GM12878 (cell line): ENCODE data around the gene PPRC1. TPM values are rescaled to one million over a fixed set of nuclear protein-coding genes. Genes with fewer than 3 reads are reported as not detected.
A peak's percentile ranks its signal among the peaks of the same experiment; 100 is the strongest.

Source experiments
- BHLHE40 ChIP-seq, 2 experiments: fragments of 450-650 bp in 1 of 2; IDR thresholded peaks; 2 replicates each; pipeline ENCODE4 v1.6.1; 2011 to 2017; ENCODE audit warnings: low read depth in 2 of 2, borderline replicate concordance in 1 of 2, improper control_type of control experiment in 1 of 2, low read length in 1 of 2, mild to moderate bottlenecking in 1 of 2
- CBX3 ChIP-seq: fragments of 200-600 bp; sonication (generic); IDR thresholded peaks from 2 replicates; pipeline ENCODE4 v1.6.1; 2016; ENCODE audit warnings: low read depth, borderline replicate concordance
- CREB1 ChIP-seq: IDR thresholded peaks from 2 replicates; pipeline ENCODE4 v1.6.1; 2012; ENCODE audit warnings: low read depth, mild to moderate bottlenecking, inconsistent platforms
- DPF2 ChIP-seq: fragments of 450-650 bp; IDR thresholded peaks from 2 replicates; pipeline ENCODE4 v1.6.1; 2017; ENCODE audit warnings: mild to moderate bottlenecking
- EED ChIP-seq: sonication (generic); IDR thresholded peaks from 2 replicates; pipeline ENCODE4 v1.6.1; 2016; ENCODE audit warnings: antibody characterized with exemption, low read depth
- FOXK2 ChIP-seq: fragments of 450-650 bp; IDR thresholded peaks from 2 replicates; pipeline ENCODE4 v1.6.1; 2017; ENCODE audit warnings: mild to moderate bottlenecking, moderate library complexity
- FOXM1 ChIP-seq: IDR thresholded peaks from 2 replicates; pipeline ENCODE4 v1.6.1; 2012; ENCODE audit warnings: low read depth, mild to moderate bottlenecking, inconsistent platforms, low read length, moderate library complexity
- HCFC1 ChIP-seq: fragments of 150-350 bp; IDR thresholded peaks from 2 replicates; pipeline ENCODE4 v1.6.1; 2014; ENCODE audit warnings: low read length
- HDAC2 ChIP-seq: fragments of 200-600 bp; sonication (generic); IDR thresholded peaks from 2 replicates; pipeline ENCODE4 v1.6.1; 2017
- IRF4 ChIP-seq: IDR thresholded peaks from 2 replicates; pipeline ENCODE4 v1.6.1; 2011; ENCODE audit warnings: low read depth, low read length
- KLF5 ChIP-seq: fragments of 450-650 bp; IDR thresholded peaks from 2 replicates; pipeline ENCODE4 v1.6.1; 2014; ENCODE audit warnings: mild to moderate bottlenecking; ENCODE audit not compliant: partially characterized antibody
- MYC ChIP-seq: IDR thresholded peaks from 2 replicates; pipeline ENCODE4 v1.6.1; 2011; ENCODE audit warnings: mild to moderate bottlenecking, low read length, moderate library complexity, inconsistent platforms; ENCODE audit not compliant: insufficient read depth, insufficient replicate concordance, insufficient read length, severe bottlenecking
- NBN ChIP-seq: fragments of 450-650 bp; IDR thresholded peaks from 2 replicates; pipeline ENCODE4 v1.6.1; 2016
- NR2C1 ChIP-seq: fragments of 450-650 bp; IDR thresholded peaks from 2 replicates; pipeline ENCODE4 v1.6.1; 2017; ENCODE audit warnings: antibody characterized with exemption, mild to moderate bottlenecking, moderate library complexity
- POLR2AphosphoS2 ChIP-seq: IDR thresholded peaks from 2 replicates; pipeline ENCODE4 v1.6.1; 2011; ENCODE audit warnings: low read depth, mild to moderate bottlenecking, low read length, improper control_type of control experiment, moderate library complexity
- RAD51 ChIP-seq: fragments of 450-650 bp; IDR thresholded peaks from 2 replicates; pipeline ENCODE4 v1.6.1; 2016; ENCODE audit warnings: moderate library complexity, mild to moderate bottlenecking, inconsistent platforms
- RB1 ChIP-seq: fragments of 450-650 bp; formaldehyde crosslinking; IDR thresholded peaks from 2 replicates; pipeline ENCODE4 v1.6.1; 2017; ENCODE audit warnings: mild to moderate bottlenecking, borderline replicate concordance
- RELA ChIP-seq: fragments of 450-650 bp; IDR thresholded peaks from 2 replicates; pipeline ENCODE4 v1.8.0; 2014; ENCODE audit warnings: borderline replicate concordance; ENCODE audit not compliant: partially characterized antibody
- RFX5 ChIP-seq: IDR thresholded peaks from 2 replicates; pipeline ENCODE4 v1.6.1; 2011; ENCODE audit warnings: low read depth, low read length, improper control_type of control experiment
- SIN3A ChIP-seq: IDR thresholded peaks from 2 replicates; pipeline ENCODE4 v1.6.1; 2012; ENCODE audit warnings: low read depth, low read length, improper control_type of control experiment
- SMAD5 ChIP-seq: IDR thresholded peaks from 2 replicates; pipeline ENCODE4 v1.6.1; 2016; ENCODE audit warnings: antibody characterized with exemption, low read depth
- TCF12 ChIP-seq: IDR thresholded peaks from 2 replicates; pipeline ENCODE4 v1.6.1; 2011; ENCODE audit warnings: low read depth, mild to moderate bottlenecking, low read length
- TCF7 ChIP-seq: IDR thresholded peaks from 2 replicates; pipeline ENCODE4 v1.6.1; 2014; ENCODE audit warnings: antibody characterized with exemption, borderline replicate concordance
- ZNF207 ChIP-seq: fragments of 450-650 bp; IDR thresholded peaks from 2 replicates; pipeline ENCODE4 v1.6.1; 2014; ENCODE audit warnings: antibody characterized with exemption, mild to moderate bottlenecking, borderline replicate concordance
- ZNF274 ChIP-seq: IDR thresholded peaks from one replicate; pipeline ENCODE4 v1.8.0; 2011; ENCODE audit not compliant: insufficient read length, insufficient read depth
- polyA plus RNA-seq, 11 experiments: library from polyadenylated mRNA; depleted of rRNA in 4 of 11; unstranded in 6 of 11; stranded (reverse) in 5 of 11; fragments of >200 nt; fragmentation: Nextera tagmentation in 4 of 11; fragmentation: Illumina TruSeq in 1 of 11; extraction: Ambion mirVana in 4 of 11; extraction: Trizol in 1 of 11; gene quantifications; 1 replicate in 1 of 11; 2 replicates in 10 of 11; pipeline versions ENCODE4 v1.2.1 to v1.2.3, GENCODE V29; 2011 to 2016; ENCODE audit warnings: inconsistent platforms in 2 of 11, missing spikeins in 2 of 11, low read depth in 1 of 11
- total RNA-seq, 4 experiments: library from RNA; depleted of rRNA in 3 of 4; stranded (reverse); fragments of >200 nt in 3 of 4; fragmentation: Illumina TruSeq in 1 of 4; extraction: Trizol in 1 of 4; gene quantifications; 2 replicates each; pipeline versions ENCODE4 v1.2.1 to v1.2.3, GENCODE V29; 2013 to 2021
- TF ChIP-seq, protein P1 (sequence below): fragments of 450-650 bp; IDR thresholded peaks from 2 replicates; pipeline ENCODE4 v1.6.1; 2018; ENCODE audit warnings: borderline replicate concordance, mild to moderate bottlenecking; ENCODE audit not compliant: partially characterized antibody
- TF ChIP-seq, protein P2 (sequence below): IDR thresholded peaks from 2 replicates; pipeline ENCODE4 v1.6.1; 2011; ENCODE audit warnings: low read depth, mild to moderate bottlenecking, low read length, moderate library complexity, borderline replicate concordance; ENCODE audit errors: extremely low read depth
- TF ChIP-seq, protein P3 (sequence below): fragments of 450-650 bp; IDR thresholded peaks from 2 replicates; pipeline ENCODE4 v1.6.1; 2017; ENCODE audit warnings: mild to moderate bottlenecking, low read depth, inconsistent platforms; ENCODE audit not compliant: poor library complexity, severe bottlenecking

PPRC1 gene
- total and polyA plus RNA-seq, 10 of the 15 experiments (the other 5 are each of a cell fraction or from before 2014, with no cell fraction given) = 13.1 to 69.8 (median 32.4) TPM

DNA sequence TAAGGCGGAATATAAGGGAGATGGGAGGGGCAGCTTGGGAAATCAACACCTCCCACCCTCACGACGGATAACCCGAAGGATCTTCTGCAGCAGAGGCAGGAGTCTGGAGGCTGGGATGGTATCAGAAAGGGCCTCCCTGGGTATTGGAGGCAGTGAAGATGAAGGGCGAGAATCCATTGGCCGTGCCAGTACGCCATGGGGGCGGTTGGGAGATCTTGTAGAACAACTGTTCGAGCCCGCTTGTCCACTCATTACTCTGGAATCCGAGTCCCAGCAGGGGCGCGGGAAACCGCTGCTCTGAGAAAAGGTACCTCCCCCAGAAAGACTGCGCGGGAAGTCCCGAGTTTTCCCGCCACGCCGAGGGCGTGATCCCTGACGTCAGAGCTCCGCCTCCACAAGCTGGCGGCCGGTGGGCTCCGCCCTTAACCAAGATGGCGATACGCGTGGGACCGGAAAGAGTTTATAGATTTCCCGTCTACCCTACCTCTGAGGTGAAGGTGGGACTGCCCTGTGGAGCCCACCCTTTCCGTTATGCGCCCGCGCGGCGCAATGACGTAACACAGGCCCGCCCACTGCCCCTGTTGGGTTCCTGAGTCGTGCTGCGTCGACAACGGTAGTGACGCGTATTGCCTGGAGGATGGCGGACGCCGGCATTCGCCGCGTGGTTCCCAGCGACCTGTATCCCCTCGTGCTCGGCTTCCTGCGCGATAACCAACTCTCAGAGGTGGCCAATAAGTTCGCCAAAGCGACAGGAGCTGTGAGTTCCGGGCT, 19.1 kb downstream of the PPRC1 start, which contains the start of gene NOLC1 (continued):
- TF ChIP-seq BHLHE40 (IDR thresholded peaks at IDR 0.05; ENCODE audit: borderline replicate concordance in 1 of 2, low read depth in 2 of 2, low read length in 1 of 2) = peak; percentile 68 to 76; a peak in 3 of 4 replicates
- peak; percentile 93 for TF ChIP-seq MYC
- peak; percentile 89 for TF ChIP-seq SMAD5
- no peak for TF ChIP-seq HDAC2
- TF ChIP-seq TCF7 = no peak
- TF ChIP-seq RB1 = peak; percentile 100
- TF ChIP-seq ZNF274 = no peak
- peak; percentile 54; the same call in 1 of the 2 replicates for TF ChIP-seq RFX5
- TF ChIP-seq RAD51 = peak; percentile 23; the same call in 1 of the 2 replicates
- TF ChIP-seq EED = peak; percentile 23; the same call in 1 of the 2 replicates
- TF ChIP-seq FOXM1 = peak; percentile 51; the same call in 1 of the 2 replicates
- TF ChIP-seq POLR2AphosphoS2 = peak; percentile 91; the same call in 1 of the 2 replicates
- peak; percentile 92 for TF ChIP-seq NR2C1
- peak; percentile 82; the same call in 1 of the 2 replicates for TF ChIP-seq ZNF207
- TF ChIP-seq CBX3 = no peak
- peak; percentile 52; the same call in 1 of the 2 replicates for TF ChIP-seq TCF12
- 0 out of 2 replicates have a peak, but pooled peaks have one; percentile 43 for TF ChIP-seq DPF2
- TF ChIP-seq, protein P1, sequence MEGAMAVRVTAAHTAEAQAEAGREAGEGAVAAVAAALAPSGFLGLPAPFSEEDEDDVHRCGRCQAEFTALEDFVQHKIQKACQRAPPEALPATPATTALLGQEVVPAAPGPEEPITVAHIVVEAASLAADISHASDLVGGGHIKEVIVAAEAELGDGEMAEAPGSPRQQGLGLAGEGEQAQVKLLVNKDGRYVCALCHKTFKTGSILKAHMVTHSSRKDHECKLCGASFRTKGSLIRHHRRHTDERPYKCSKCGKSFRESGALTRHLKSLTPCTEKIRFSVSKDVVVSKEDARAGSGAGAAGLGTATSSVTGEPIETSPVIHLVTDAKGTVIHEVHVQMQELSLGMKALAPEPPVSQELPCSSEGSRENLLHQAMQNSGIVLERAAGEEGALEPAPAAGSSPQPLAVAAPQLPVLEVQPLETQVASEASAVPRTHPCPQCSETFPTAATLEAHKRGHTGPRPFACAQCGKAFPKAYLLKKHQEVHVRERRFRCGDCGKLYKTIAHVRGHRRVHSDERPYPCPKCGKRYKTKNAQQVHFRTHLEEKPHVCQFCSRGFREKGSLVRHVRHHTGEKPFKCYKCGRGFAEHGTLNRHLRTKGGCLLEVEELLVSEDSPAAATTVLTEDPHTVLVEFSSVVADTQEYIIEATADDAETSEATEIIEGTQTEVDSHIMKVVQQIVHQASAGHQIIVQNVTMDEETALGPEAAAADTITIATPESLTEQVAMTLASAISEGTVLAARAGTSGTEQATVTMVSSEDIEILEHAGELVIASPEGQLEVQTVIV = peak; percentile 40
- TF ChIP-seq, protein P2, sequence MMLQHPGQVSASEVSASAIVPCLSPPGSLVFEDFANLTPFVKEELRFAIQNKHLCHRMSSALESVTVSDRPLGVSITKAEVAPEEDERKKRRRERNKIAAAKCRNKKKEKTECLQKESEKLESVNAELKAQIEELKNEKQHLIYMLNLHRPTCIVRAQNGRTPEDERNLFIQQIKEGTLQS = peak; percentile 88; the same call in 1 of the 2 replicates
- 0 out of 2 replicates have a peak, but pooled peaks have one; percentile 15 for TF ChIP-seq IRF4
- TF ChIP-seq HCFC1 = peak; percentile 88
- TF ChIP-seq SIN3A = no peak
- peak; percentile 92 for TF ChIP-seq RELA
- peak; percentile 94 for TF ChIP-seq KLF5
- TF ChIP-seq, protein P3, sequence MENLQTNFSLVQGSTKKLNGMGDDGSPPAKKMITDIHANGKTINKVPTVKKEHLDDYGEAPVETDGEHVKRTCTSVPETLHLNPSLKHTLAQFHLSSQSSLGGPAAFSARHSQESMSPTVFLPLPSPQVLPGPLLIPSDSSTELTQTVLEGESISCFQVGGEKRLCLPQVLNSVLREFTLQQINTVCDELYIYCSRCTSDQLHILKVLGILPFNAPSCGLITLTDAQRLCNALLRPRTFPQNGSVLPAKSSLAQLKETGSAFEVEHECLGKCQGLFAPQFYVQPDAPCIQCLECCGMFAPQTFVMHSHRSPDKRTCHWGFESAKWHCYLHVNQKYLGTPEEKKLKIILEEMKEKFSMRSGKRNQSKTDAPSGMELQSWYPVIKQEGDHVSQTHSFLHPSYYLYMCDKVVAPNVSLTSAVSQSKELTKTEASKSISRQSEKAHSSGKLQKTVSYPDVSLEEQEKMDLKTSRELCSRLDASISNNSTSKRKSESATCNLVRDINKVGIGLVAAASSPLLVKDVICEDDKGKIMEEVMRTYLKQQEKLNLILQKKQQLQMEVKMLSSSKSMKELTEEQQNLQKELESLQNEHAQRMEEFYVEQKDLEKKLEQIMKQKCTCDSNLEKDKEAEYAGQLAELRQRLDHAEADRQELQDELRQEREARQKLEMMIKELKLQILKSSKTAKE = peak; percentile 27
- peak; percentile 88 for TF ChIP-seq FOXK2
- peak; percentile 99 for TF ChIP-seq NBN
- peak; percentile 99 for TF ChIP-seq CREB1
